ENCODE measurements around the gene ITPR1.

The ITPR1 gene

GRCh38 chr3:4643904-4644547, 150.9 kb downstream of the ITPR1 start:
- no peak for DNase-seq (ENCODE audit: low spot score)

GRCh38 chr3:4644951-4645350, 151.8 kb downstream of the ITPR1 start:
- DNase-seq (ENCODE audit: low spot score): no peak

- DNase-seq (ENCODE audit: low spot score): no peak
These were observed 152.3 kb downstream of the ITPR1 start for GRCh38 chr3:4645468-4645867.

- DNase-seq (ENCODE audit: low spot score): no peak
These were observed 154.3 kb downstream of the ITPR1 start for GRCh38 chr3:4647411-4647810.

GRCh38 chr3:4655145-4656045, 162.2 kb downstream of the ITPR1 start:
- no peak for DNase-seq (ENCODE audit: low spot score)

GRCh38 chr3:4656059-4656458, 162.9 kb downstream of the ITPR1 start:
- DNase-seq (ENCODE audit: low spot score): peak; percentile 28

GRCh38 chr3:4656626-4657328, 163.6 kb downstream of the ITPR1 start:
- no peak for DNase-seq (ENCODE audit: low spot score)

GRCh38 chr3:4660936-4661335, 167.8 kb downstream of the ITPR1 start:
- no peak for DNase-seq (ENCODE audit: low spot score)

- no peak for DNase-seq (ENCODE audit: low spot score)
These were observed 171.3 kb downstream of the ITPR1 start for GRCh38 chr3:4664412-4664811.

GRCh38 chr3:4665197-4665596, 172.0 kb downstream of the ITPR1 start:
- no peak for DNase-seq (ENCODE audit: low spot score)

- no peak for DNase-seq (ENCODE audit: low spot score)
These were observed 172.9 kb downstream of the ITPR1 start for GRCh38 chr3:4666071-4666470.

GRCh38 chr3:4670352-4670751, 177.2 kb downstream of the ITPR1 start:
- DNase-seq (ENCODE audit: low spot score): peak; percentile 24

GRCh38 chr3:4672725-4673275, 179.7 kb downstream of the ITPR1 start:
- DNase-seq (ENCODE audit: low spot score): no peak

- DNase-seq (ENCODE audit: low spot score): no peak
These were observed 181.1 kb downstream of the ITPR1 start for GRCh38 chr3:4674216-4674615.

- no peak for DNase-seq (ENCODE audit: low spot score)
These were observed 182.6 kb downstream of the ITPR1 start for GRCh38 chr3:4675704-4676103.

- no peak for DNase-seq (ENCODE audit: low spot score)
These were observed 185.2 kb downstream of the ITPR1 start for GRCh38 chr3:4678320-4678719.

- DNase-seq (ENCODE audit: low spot score): no peak
These were observed 187.1 kb downstream of the ITPR1 start for GRCh38 chr3:4680227-4680691.

GRCh38 chr3:4680871-4681300, 187.7 kb downstream of the ITPR1 start:
- no peak for DNase-seq (ENCODE audit: low spot score)

- no peak for DNase-seq (ENCODE audit: low spot score)
These were observed 188.2 kb downstream of the ITPR1 start for GRCh38 chr3:4681301-4681700.

- no peak for DNase-seq (ENCODE audit: low spot score)
These were observed 191.0 kb downstream of the ITPR1 start for GRCh38 chr3:4684117-4684516.

GRCh38 chr3:4684976-4685375, 191.8 kb downstream of the ITPR1 start:
- no peak for DNase-seq (ENCODE audit: low spot score)

GRCh38 chr3:4685673-4686345, 192.7 kb downstream of the ITPR1 start:
- DNase-seq (ENCODE audit: low spot score): no peak

Data from NAMALWA (cell line).